Activated CD8-positive, alpha-beta memory T cell treated with anti-CD3 and anti-CD28 coated beads, Interleukin-2, amount 50 U/mL, for 24 hours (primary cell): ENCODE data around the gene OMD.
"Not testable (repeated sequence)": the region's sequence is repeated elsewhere in the genome, so short reads cannot be mapped to it uniquely, and the experiment has no call there.

ENCODE experiments used
- DNase-seq: peaks from one replicate; pipeline ENCODE4 v3.0.0-alpha.2; 2020; ENCODE audit errors: extremely low read depth

The OMD gene

DNA sequence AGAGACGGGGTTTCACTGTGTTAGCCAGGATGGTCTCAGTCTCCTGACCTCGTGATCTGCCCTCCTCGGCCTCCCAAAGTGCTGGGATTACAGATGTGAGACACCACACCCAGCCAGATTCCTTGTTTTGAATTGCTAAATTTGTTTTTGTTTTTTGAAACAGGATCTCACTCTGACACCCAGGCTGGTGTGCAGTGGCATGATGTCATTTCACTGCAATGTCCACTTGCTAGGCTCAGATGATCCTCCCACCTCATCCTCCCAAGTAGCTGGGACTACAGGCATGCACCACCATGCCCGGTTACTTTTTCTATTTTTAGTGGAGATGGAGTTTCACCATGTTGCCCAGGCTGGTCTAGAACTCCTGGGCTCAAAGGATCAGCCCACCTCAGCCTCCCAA, 13.1 kb downstream of the OMD start:
- not testable (repeated sequence) for DNase-seq

DNA sequence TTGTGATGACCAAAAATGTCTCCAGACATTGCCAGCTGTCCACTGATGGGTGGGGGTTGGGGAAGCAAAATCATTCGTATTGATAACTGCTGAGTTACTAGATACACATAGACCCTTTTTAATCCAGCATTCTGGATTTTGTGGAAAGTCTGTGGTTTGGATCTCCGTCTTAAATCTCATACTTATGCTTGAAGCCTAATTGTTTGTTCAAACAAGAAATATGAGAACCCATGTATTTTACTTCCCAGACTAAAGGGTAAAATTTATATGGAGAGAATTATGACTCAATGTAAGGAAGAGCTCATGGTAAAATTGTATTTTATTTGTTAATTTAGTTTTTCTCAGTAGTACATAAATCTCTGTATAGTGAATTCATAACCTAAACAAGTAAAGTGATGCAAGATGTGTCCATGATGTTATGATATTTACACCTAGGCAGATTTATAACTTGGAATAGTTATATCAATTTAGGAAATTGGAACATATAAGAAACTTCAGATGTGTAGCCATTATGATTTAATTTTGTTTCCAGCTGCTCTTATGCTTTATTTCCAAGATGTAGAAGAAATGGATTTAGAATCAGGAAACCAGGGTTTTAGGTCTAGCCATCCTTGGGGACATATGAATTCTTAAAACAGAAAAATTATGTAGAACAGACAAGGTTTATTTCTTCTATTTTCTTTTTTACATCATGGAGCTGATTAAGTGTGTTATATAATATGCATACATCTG, 15.4 kb downstream of the OMD start:
- no peak for DNase-seq

DNA sequence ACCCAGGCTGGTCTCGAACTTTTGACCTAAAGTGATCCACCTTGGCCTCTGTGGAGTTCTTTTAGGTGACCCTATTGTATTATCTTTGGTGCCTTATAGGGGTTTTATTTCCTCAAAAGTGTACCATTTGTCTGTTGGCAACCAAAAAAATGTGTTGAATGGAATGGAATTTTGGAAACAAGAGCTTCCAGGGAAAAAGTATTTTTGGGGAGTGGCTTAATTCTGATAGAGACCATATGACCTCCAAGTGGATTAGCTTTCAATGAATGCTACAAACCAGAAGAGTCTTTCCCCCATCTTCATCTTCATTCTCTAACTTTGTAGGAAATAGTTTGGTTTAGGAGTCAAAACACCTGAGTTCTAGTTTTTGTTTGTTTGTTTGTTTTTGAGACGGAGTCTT, 16.5 kb downstream of the OMD start:
- no peak for DNase-seq

DNA sequence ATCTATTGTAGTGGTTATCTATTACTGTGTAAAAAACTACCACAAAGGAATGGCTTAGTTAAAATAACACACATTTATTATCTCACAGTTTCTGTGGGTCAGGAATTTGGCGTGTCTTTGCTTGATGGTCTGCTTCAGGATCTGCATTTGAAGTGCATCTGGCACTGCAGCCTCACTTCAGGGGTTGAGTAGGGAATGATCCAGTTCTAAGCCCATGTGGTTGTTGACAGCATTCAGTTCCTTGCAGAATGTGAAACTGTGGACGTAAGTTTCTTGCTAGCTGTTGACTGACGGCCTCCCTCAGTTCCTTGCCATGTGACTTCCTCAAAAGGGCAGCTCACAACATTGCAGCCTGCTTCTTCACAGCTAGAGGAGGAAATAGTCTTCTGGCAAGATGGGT, 17.8 kb downstream of the OMD start:
- DNase-seq, result no peak

DNA sequence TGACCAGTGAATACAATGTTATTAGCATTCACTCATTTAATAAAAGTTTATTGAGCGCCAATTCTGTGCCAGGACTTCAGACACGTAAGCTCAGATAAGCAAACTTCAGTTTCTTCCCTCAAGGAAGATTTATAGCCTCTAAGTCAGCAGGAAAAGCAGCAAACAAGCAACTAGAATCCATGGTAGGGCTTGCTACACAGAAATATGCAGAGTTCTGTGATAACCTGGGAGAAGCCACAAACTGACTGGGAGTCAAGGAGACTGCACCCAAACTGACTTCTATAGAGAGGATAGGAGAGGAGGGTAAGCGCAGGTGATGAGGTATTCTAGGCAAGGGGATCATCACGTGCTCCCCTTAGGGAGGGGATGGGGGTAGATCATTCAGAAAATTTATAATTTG, 18.5 kb downstream of the OMD start:
- DNase-seq, result no peak

DNA sequence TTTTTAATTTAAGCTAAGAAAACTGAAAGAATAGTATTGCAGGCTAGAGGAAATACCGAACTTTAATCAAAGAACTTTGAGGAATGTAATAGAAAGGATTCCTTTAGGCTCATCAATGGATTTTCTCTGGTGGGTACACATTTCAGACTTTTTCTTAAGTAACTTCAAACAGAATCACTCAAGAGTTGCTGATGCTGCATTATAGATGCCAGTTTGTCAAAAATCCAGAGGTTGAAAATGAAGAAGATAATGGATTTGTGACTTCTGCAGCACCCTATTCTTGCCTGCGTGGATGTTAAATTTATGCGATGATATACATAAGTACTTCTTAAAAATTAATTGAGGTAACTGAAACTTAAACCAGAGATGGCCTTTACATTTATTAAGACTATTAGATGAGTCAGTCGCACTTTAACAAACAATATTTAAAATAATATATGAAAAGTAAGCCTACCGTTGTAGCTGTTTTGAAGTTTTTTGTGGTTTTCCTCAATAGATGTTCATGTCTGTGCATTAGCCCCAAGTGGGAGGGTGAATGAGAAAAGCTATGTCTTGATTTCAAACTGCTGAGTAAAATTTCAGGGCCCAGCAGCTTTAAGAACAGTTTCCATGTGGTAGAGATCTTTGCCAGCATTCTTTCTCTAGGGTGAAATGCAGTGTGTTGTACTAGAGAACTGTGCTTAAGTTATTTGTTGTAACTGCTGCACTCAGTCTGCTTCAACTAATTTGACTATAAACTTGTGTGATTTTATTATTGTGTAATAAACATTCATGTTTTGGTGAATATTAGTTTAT, 20.0 kb downstream of the OMD start, which contains the start of gene OGN:
TSS of gene OGN (minus strand) at position 537 of the 795 bp plus-strand sequence. CDS start 1,171 bp downstream, outside the sequence.
- no peak for DNase-seq

DNA sequence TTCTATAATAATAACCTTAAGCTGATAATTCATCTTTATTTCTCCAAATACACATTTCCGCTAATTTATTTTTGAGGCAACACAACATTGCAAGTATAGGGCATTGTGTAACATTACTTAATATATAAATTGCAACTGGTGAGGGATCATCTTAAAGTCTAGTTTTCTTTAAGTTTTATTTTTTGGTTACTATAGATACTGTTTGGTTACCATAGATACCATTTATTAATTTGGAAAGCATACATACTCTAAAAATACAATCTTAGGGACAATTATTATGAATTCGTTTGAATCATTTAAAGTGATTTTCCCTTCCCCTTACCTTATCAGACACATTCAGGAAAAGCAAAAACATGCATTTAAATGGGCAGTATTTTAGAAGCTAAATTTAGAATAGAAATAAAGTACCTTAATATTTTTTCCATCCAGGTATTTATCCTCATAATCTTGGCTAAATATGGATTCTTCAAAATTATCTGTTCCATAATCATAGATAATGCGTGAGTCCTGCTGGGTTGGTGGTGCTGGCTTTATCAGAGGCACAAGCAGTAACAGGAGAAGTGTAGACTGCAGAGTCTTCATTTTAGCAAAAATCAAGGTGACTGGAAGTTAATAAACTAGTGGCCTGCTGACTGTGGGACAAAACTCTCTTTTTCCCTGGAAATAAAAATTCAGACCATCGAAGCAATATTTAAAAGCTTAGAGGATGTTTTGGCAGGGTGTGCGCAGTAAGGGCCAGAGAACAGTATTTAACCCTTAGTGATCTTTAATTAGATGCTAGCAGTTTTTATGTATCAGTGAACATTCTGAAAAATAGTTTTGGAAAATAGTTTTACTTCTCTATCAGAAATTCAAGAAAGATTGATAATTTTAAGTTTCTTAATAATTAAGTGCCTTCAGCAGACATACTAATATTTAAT, 21.2 kb downstream of the OMD start:
- DNase-seq, result no peak

DNA sequence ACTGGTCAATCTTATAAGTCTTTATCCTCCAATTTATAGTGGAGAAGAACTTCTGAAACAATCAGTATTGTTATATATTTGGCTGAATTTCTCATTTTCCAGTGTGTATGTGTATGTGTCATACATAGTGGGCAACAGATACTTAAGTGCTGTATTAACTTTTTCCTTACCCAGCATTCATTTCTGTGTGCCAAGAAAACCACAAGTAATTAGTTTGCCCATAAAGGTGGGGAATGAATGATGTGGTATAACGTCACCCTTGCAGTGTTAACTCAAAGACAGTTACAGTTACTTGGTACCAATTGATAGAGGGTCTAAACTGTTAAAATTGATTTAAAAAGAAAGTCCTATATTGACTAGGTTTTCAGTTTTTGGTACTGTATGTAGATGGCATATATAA, 21.9 kb downstream of the OMD start:
- no peak for DNase-seq

DNA sequence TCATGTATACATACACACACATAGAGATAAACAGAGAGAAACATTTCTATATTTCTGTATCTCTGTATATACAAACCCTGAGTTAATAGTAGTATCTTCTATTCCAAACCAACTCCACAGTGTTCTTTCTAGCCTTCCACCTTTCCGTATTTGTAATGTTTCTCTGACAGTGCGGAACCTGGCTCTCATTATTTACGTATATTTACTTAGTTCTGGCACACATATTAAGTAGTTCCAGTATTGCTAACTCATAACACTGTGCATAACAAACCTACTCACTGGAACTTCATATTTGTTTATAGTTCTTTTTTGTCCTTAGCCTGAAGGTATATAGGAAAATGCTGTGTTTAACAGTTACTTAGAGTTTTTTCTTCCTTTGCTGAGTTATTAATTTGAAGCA, 26.4 kb downstream of the OMD start:
- DNase-seq, result no peak

DNA sequence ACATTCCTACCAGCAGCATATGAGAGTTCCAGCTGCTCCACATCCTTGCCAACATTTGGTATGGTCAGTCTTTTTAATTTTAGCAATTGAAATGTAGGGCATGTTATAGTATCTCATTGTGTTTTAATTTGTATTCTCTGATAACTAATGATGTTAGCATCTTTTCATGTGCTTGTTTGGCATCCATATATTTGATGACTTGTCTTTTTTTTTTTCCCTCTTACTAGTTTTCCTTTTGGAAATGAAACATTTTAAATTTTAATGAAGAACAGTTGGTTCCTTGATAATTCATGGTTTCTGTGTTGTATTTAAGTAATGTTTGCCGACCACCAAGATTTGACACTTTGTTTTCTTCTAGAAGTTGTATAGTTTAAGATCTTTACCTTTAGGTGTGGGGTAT, 28.7 kb downstream of the OMD start:
- DNase-seq, result no peak

DNA sequence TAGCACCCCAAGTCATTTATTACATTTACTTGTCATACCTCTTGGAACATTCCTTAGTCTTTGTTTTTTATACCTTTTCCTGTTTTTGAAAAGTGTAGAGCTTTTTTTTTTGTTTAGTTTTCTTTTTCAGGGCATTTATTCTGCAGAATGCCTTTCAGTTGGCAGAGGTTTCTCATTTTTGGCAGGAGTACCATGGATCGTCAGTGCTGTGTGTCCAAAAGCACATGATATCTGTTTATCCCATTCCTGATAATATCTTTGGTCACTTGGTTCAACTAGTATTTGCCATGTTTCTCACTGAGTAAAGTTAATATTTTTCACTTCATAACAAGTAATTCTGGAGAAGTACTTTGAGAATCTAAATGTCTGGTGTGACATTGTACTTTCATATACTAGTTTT, 30.6 kb downstream of the OMD start:
- DNase-seq, result no peak

DNA sequence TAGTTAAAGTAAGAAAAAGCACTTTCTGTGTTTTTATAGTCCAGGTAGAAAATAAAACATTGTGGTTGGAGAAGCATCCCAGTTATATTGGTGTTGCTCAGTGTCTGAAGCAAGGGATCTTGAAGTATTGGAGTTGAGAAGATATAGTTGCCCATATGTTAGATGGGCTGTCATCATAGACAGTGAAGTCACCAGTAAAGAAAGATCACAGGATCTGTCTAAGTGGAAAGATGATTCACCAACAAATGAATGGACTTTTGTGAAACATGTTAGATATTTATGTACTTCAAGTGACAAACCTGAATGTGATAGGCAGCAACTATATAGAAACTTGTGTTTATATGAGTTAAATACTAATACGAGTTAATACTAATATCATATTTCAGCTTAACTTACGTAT, 31.6 kb downstream of the OMD start:
- no peak for DNase-seq

DNA sequence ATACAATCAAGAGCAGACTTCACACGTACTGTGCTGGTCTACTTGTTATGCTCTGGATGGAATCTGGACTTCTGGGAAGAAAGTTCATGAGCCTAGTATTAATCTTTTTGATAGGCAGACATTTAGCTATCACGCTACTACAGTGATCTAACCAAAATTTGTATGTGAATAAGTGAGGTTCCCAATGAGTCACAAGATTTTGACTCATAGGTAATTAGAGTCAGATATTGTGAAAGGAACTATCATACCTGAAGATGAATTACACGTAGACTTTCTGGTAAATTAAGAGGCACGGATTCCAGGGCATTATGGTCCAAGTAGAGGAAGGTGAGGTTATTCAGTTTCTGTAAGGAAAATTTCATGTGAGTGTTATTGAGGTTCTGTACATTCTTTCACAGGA, 38.3 kb downstream of the OMD start:
- no peak for DNase-seq

DNA sequence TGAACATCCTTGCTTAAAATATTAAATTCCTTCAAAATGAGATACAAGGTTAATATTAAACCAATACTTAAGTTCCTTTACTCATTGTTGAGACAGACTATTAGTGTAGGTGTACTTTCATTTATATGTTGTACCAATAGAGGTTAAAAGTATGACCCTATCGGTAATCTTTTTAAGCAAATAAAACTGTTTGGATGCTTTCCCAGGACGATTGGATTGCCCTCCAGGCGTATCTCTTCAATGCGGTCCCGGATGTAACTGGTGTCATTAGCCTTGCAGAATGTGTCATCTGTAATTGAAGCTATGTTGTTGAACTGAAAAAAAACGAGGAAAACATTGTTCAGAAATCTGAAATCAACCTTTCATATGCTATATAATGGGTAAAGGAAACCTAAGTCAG, 38.8 kb downstream of the OMD start:
- no peak for DNase-seq

DNA sequence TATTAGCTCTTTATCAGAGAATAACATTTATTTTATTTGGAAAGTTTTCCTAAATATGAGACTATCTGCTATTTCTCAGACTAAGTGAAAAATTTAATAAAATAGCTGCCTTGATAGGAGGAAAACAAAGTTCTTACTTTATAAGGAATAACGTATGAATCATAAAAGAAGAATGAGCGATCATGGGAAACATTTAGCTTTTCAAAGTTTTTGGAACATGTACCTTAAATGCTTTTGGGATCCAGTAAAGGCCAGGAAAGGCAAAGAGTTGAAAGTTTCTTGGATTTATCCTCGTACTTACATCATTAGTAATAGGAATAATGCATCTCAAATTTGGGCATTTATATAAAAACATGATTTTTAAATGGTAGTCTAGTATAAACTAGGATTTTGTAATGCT, 39.3 kb downstream of the OMD start:
- DNase-seq, result no peak

DNA sequence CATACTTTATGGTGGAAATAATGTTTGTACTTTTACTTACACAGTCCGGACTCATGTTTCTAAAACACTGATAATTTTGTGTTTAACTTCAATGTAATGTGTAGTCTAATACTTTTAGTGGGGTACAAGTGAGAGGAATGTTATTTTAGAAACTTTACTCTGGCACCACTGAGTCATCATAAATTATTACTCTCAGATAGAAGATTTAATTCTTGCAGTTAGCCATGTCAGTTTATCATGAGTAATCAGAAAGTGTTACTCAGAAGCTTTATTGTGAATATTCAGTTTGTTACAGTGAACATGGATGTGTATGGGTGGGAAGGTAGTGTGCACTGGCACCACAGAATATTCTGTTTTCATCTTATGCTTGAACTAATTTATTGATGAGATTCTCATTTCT, 39.9 kb downstream of the OMD start:
- DNase-seq, result no peak

DNA sequence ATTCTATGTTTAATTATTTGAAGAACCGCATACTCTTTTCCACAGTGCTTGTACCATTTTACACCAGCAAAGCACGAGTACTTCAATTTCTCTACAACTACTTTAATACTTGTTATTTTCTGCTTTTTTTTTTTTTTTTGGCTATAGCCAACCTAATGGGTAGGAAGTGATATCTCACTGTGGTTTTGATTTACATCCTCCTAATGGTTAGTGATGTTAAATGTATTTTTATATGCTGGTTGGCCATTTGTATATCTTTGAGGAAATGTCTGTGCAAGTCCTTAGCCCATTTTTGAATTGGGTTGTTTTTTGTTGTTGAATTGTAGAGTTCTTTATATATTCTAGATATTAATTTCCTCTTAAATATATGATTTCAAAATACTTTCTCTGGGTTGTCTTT, 42.5 kb downstream of the OMD start:
- DNase-seq, result no peak

DNA sequence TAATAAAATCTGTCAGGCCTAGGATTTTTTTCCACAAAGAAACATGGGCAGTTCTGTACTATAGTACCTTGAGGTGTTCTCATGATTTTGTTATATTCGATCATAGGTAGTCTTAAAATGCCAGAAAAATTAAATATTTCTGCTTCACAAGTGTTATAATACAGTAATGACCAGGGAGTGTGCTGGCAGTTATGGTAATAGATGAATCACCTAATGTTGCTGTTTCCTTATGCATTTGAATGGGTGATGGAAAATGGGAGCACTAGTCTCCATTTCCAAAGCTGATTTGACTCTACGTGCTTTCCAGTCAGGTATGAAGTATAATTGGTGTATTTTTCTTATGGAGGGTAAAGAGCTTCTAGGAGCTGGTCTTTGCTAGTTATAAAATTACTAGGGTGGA, 43.7 kb downstream of the OMD start:
- DNase-seq, result no peak

DNA sequence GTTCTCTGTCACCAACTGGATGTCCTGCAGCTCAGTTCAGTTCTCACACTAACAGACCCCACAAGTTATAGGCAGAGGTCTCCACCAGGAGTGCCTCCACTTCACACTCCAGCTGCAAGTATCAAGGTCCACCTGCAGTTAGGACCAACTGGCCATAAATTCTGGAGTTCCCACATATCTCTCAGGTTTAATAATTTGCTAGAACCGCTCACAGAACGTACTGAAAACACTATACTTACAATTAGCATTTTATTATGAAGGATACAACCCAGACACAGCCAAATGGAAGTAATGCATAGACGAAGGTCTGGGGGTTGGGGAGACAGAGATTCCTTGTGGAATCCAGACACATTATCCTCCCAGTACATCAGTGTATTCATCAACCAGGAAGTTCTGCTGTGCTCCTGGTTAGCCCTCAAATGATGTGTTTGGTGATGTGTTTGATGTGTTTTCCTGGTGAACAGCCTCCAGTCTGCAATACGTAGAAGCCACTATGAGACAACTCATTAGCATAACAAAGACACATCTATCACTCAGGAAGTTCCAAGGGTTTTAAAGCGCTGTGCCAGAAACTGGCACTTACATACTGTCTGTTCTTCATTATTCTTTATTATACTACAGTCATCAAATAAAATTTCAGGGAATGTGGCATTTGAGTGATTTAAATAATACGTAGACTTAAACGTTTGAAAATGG, 45.3 kb downstream of the OMD start:
- DNase-seq, result no peak

DNA sequence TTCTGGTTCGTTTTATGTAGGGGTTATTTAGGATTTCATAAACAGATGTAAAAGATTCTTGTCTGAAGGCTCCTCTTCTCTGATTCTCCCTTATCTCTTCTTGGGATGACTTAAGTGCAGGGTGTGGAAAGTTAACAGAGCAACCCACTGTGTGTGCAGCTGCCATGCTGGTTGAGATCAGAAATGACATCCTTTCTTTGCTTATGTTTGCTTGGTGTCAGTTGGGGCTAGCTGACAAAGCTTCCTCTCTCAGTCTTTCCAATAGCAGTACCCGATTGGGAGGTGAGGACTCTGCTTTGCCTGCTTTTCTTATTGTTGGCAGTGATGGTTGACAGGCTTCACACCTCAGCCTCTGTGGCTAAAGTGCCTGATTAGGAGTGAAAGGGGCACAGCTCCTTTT, 46.4 kb downstream of the OMD start:
- DNase-seq, result no peak

DNA sequence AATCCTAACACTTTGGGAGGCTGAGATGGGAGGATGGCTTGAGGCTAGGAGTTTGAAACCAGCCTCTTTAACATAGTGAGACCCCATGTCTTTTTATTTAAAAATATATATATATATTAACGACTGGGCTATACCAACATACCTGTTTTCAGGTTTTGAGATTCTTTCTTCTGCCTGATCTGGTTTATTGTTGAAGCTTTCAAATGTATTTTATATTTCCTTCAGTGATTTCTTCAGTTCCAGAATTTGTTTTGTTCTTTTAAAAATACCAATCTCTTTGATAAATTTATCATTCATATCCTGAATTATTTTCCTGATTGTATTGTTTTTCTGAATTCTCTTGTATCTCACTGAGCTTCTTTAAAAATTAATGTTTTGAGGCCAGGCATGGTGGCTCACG, 51.1 kb downstream of the OMD start:
- no peak for DNase-seq

DNA sequence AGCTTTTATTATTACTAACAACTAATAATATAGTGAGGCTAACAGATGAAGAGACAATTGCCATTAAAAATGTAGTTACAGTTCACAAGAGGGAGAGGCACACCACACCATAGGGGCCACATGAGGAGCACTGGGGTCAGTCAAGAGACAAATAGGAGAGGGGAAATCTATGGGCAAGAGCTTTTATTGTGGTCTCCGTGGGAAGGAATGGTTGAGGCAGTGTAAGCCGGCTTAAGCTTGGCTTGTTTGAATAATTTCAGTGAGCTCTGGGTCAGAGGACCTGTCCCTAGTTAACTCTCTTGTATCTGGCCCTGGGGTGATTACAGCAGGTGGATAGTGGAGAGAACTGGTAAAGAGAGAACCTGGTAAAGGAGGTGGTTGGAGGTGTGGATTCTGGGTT, 55.2 kb downstream of the OMD start:
- no peak for DNase-seq
